GM12878 (cell line): ENCODE results near the gene FSIP1. TPM values are rescaled to one million over a fixed set of nuclear protein-coding genes. Genes with fewer than 3 reads are reported as not detected.

Experiments used
- ATAC-seq: fragments of 200-7000 bp; cut with Tn5 transposase; 3 replicates; pipeline ENCODE4 v1.9.1; 2020; ENCODE audit warnings: mild to moderate bottlenecking, moderate library complexity
- BruUV-seq: library from RNA; stranded (reverse); fragments of 400-500 nt; replicated peaks from 2 replicates; lab custom pipeline; 2021; lab: Mats Ljungman, UMichigan
- CTCF ChIA-PET: fragments of 300-600 bp; sonication (Branson Sonifier 250); formaldehyde crosslinking; extraction: SDS; loops from one replicate; lab custom pipeline; 2021; ENCODE audit warnings: inconsistent platforms; lab: Yijun Ruan, JAX
- POLR2A ChIA-PET: fragments of 350-600 bp; formaldehyde crosslinking; extraction: SDS; loops from one replicate; lab custom pipeline; 2021; ENCODE audit warnings: inconsistent platforms; lab: Charles Lee
- RAD21 ChIA-PET: fragments of 300-600 bp; sonication (Branson Sonifier 250); formaldehyde crosslinking; loops from one replicate; lab custom pipeline; 2023; ENCODE audit warnings: antibody characterized with exemption; ENCODE audit not compliant: unreplicated experiment; lab: Charles Lee
- SMC1A ChIA-PET: fragments of 300-600 bp; sonication (Branson Sonifier 250); formaldehyde crosslinking; loops from one replicate; lab custom pipeline; 2023; ENCODE audit not compliant: unreplicated experiment, uncharacterized antibody; lab: Charles Lee
- DNase-seq: peaks from one replicate; pipeline ENCODE4 v3.0.0-alpha.2; 2011; ENCODE audit warnings: low read depth, low spot score
- FAIRE-seq: peaks from 3 replicates; lab custom pipeline; 2011; peaks lifted over from hg19 to GRCh38; lab: Jason Lieb, UNC
- H2AFZ ChIP-seq: 2 replicates; pipeline ENCODE4 v1.6.0; 2011; ENCODE audit warnings: low read depth, low read length, control low read depth; ENCODE audit not compliant: control insufficient read depth
- H3K27ac ChIP-seq: 2 replicates; pipeline ENCODE4 v1.5.1; 2011; ENCODE audit warnings: control low read depth; ENCODE audit not compliant: control insufficient read depth, insufficient read depth
- H3K27me3 ChIP-seq, 2 experiments: replicated peaks in 1 of 2; 2 replicates each; pipeline versions ENCODE4 v1.6.0 to v1.6.1; 2011; ENCODE audit warnings: low read length in 1 of 2; ENCODE audit not compliant: control insufficient read depth in 2 of 2, insufficient read depth in 2 of 2
- H3K36me3 ChIP-seq, 2 experiments: 2 replicates each; pipeline ENCODE4 v1.5.1; 2011; ENCODE audit warnings: low read length in 1 of 2; ENCODE audit not compliant: control insufficient read depth in 2 of 2, insufficient read depth in 2 of 2
- H3K4me1 ChIP-seq: 2 replicates; pipeline ENCODE4 v1.6.1; 2011; ENCODE audit warnings: mild to moderate bottlenecking, low read length, moderate library complexity, mixed read lengths; ENCODE audit not compliant: control insufficient read depth, insufficient read depth
- H3K4me2 ChIP-seq: 2 replicates; pipeline ENCODE4 v1.6.0; 2011; ENCODE audit warnings: control low read depth; ENCODE audit not compliant: control insufficient read depth, insufficient read depth
- H3K4me3 ChIP-seq: fragments of 200-600 bp; sonication (generic); 2 replicates; pipeline ENCODE4 v1.5.1; 2016
- H3K79me2 ChIP-seq: 2 replicates; pipeline ENCODE4 v1.6.0; 2011; ENCODE audit warnings: low read length; ENCODE audit not compliant: control insufficient read depth, insufficient read depth
- H3K9ac ChIP-seq: 2 replicates; pipeline ENCODE4 v1.8.0; 2011; ENCODE audit warnings: low read length, control low read depth, mixed read lengths; ENCODE audit not compliant: control insufficient read depth, insufficient read depth
- H3K9me3 ChIP-seq: replicated peaks from 3 replicates; pipeline ENCODE4 v1.5.1; 2011; ENCODE audit warnings: mild to moderate bottlenecking, low read length; ENCODE audit not compliant: control insufficient read depth, insufficient read depth
- H4K20me1 ChIP-seq: 2 replicates; pipeline ENCODE4 v1.6.0; 2011; ENCODE audit not compliant: control insufficient read depth, insufficient read depth
- BHLHE40 ChIP-seq, 2 experiments: fragments of 450-650 bp in 1 of 2; IDR thresholded peaks; 2 replicates each; pipeline ENCODE4 v1.6.1; 2011 to 2017; ENCODE audit warnings: low read depth in 2 of 2, borderline replicate concordance in 1 of 2, improper control_type of control experiment in 1 of 2, low read length in 1 of 2, mild to moderate bottlenecking in 1 of 2
- CBX5 ChIP-seq: sonication (generic); IDR thresholded peaks from 2 replicates; pipeline ENCODE4 v1.6.1; 2016; ENCODE audit warnings: low read depth, moderate library complexity, mild to moderate bottlenecking, inconsistent platforms
- RAD51 ChIP-seq: fragments of 450-650 bp; IDR thresholded peaks from 2 replicates; pipeline ENCODE4 v1.6.1; 2016; ENCODE audit warnings: moderate library complexity, mild to moderate bottlenecking, inconsistent platforms
- SIX5 ChIP-seq: IDR thresholded peaks from 2 replicates; pipeline ENCODE4 v1.6.1; 2011; ENCODE audit warnings: mild to moderate bottlenecking, low read depth, low read length, moderate library complexity; ENCODE audit not compliant: severe bottlenecking
- SREBF1 ChIP-seq: IDR thresholded peaks from 2 replicates; pipeline ENCODE4 v1.6.1; 2012; ENCODE audit warnings: mild to moderate bottlenecking, low read length
- STAT3 ChIP-seq: IDR thresholded peaks from 2 replicates; pipeline ENCODE4 v1.6.1; 2011; ENCODE audit warnings: low read depth, low read length, improper control_type of control experiment
- WGBS: methylation state at CpG from one replicate; pipeline ENCODE4 v1.1.6; 2016; ENCODE audit warnings: low lambda C conversion rate; ENCODE audit not compliant: insufficient replicate concordance, insufficient coverage; ENCODE audit errors: missing lambda C conversion rate; 5-methylcytosine and 5-hydroxymethylcytosine counted together
- in situ Hi-C: fragments of 300-500 bp; cut with MboI; formaldehyde crosslinking; loops from 9 replicates; pipeline ENCODE4 v1.14.3; 2018; ENCODE audit warnings: mixed read lengths
- intact Hi-C: fragments of 100-400 bp; cut with micrococcal nuclease; formaldehyde crosslinking; loops from one replicate; pipeline ENCODE4 v1.14.2; 2022; ENCODE audit not compliant: unreplicated experiment
- polyA plus RNA-seq, 11 experiments: library from polyadenylated mRNA; depleted of rRNA in 4 of 11; unstranded in 6 of 11; stranded (reverse) in 5 of 11; fragments of >200 nt; fragmentation: Nextera tagmentation in 4 of 11; fragmentation: Illumina TruSeq in 1 of 11; extraction: Ambion mirVana in 4 of 11; extraction: Trizol in 1 of 11; gene quantifications; 1 replicate in 1 of 11; 2 replicates in 10 of 11; pipeline versions ENCODE4 v1.2.1 to v1.2.3, GENCODE V29; 2011 to 2016; ENCODE audit warnings: inconsistent platforms in 2 of 11, missing spikeins in 2 of 11, low read depth in 1 of 11
- total RNA-seq, 4 experiments: library from RNA; depleted of rRNA in 3 of 4; stranded (reverse); fragments of >200 nt in 3 of 4; fragmentation: Illumina TruSeq in 1 of 4; extraction: Trizol in 1 of 4; gene quantifications; 2 replicates each; pipeline versions ENCODE4 v1.2.1 to v1.2.3, GENCODE V29; 2013 to 2021
- TF ChIP-seq, protein P1 (sequence below): IDR thresholded peaks from 2 replicates; pipeline ENCODE4 v1.6.1; 2011; ENCODE audit warnings: borderline replicate concordance, low read depth, mild to moderate bottlenecking, moderate library complexity, low read length; ENCODE audit not compliant: insufficient read depth, poor library complexity, severe bottlenecking

The FSIP1 gene
- total and polyA plus RNA-seq, 10 of the 15 experiments (the other 5 are each of a cell fraction or from before 2014, with no cell fraction given), result 0.15 to 0.67 (median 0.35) TPM

DNA sequence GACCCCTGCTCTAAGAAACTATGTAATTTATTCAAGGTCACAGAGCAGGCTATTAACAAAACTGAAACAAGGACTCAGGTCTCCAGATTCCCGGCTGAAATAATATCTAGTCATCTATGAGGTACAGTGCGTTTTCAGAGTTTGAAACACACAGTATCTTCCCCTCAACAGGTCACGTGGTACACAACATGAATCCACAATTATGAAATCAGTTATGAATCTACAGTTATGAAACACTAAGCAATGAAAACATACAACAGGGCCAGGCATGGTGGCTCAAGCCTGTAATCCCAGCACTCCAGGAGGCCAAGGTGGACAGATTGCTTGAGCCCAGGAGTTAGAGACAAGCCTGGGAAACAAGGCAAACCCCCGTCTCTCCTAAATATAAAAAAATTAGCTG, 72.7 kb downstream of the FSIP1 start:
- intact Hi-C loops, result no loop called here
- ChIA-PET POLR2A (no interaction called here), RAD21 (no interaction called here), SMC1A (no interaction called here), CTCF (no interaction called here)
- Histone ChIP-seq H3K79me2 (no peaks in the 10 kb centered on the region), H3K9me3 (no peaks in the 10 kb centered on the region), H3K27me3 (no peaks in the 10 kb centered on the region), H3K4me2 (no peak overlapping the region), H3K9ac (no peak overlapping the region), H4K20me1 (no peaks in the 10 kb centered on the region), H2AFZ (no peak overlapping the region), H3K4me1 (no peaks in the 10 kb centered on the region), H3K27ac (no peak overlapping the region), H3K4me3 (no peak overlapping the region), H3K36me3 (no peaks in the 10 kb centered on the region)
- BruUV-seq, result no TSS peak
- FAIRE-seq, result no peak
- no peak for ATAC-seq
- in situ Hi-C loops, result no loop called here
- 0% methylated on average over 4 of the region's 4 CpGs for WGBS
- DNase-seq, result no peak
- no peak for TF ChIP-seq BHLHE40 (IDR thresholded peaks at IDR 0.05; ENCODE audit: borderline replicate concordance in 1 of 2, low read depth in 2 of 2, low read length in 1 of 2)
- no peak for TF ChIP-seq SIX5
- TF ChIP-seq CBX5, result no peak
- TF ChIP-seq, protein P1, sequence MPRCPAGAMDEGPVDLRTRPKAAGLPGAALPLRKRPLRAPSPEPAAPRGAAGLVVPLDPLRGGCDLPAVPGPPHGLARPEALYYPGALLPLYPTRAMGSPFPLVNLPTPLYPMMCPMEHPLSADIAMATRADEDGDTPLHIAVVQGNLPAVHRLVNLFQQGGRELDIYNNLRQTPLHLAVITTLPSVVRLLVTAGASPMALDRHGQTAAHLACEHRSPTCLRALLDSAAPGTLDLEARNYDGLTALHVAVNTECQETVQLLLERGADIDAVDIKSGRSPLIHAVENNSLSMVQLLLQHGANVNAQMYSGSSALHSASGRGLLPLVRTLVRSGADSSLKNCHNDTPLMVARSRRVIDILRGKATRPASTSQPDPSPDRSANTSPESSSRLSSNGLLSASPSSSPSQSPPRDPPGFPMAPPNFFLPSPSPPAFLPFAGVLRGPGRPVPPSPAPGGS, result no peak
- peak; percentile 71; the same call in 1 of the 2 replicates for TF ChIP-seq RAD51
- TF ChIP-seq SREBF1, result no peak
- TF ChIP-seq STAT3, result no peak
